Measurements from ENCODE around the gene CROT.

CROT gene

DNA sequence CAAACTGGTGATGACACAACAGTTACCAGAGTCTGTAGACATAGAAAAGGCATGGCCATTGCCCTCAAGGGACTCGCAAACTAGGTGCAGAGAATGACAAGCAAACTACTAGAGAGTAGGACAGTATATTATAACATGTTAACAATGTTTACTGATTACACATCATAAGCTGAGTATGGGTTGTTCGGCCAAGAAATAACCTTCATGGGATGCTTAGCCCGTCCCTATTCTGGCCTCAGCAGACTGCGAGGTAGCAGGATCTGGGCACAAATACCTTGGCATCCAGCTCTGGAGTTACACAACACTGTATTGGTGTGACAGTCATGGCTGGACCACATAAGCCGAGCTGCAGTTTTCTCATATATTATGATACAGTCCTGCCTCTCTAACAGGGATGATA lies 78.6 kb downstream of the CROT start:
- TF ChIP-seq, protein P1, sequence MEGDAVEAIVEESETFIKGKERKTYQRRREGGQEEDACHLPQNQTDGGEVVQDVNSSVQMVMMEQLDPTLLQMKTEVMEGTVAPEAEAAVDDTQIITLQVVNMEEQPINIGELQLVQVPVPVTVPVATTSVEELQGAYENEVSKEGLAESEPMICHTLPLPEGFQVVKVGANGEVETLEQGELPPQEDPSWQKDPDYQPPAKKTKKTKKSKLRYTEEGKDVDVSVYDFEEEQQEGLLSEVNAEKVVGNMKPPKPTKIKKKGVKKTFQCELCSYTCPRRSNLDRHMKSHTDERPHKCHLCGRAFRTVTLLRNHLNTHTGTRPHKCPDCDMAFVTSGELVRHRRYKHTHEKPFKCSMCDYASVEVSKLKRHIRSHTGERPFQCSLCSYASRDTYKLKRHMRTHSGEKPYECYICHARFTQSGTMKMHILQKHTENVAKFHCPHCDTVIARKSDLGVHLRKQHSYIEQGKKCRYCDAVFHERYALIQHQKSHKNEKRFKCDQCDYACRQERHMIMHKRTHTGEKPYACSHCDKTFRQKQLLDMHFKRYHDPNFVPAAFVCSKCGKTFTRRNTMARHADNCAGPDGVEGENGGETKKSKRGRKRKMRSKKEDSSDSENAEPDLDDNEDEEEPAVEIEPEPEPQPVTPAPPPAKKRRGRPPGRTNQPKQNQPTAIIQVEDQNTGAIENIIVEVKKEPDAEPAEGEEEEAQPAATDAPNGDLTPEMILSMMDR (IDR thresholded peaks at IDR 0.05; ENCODE audit: borderline replicate concordance, insufficient read depth, low read depth, low read length) = no peak
- H3K4me3 ChIP-seq (ENCODE audit: low read depth, low read length) = no peak overlapping the region

DNA sequence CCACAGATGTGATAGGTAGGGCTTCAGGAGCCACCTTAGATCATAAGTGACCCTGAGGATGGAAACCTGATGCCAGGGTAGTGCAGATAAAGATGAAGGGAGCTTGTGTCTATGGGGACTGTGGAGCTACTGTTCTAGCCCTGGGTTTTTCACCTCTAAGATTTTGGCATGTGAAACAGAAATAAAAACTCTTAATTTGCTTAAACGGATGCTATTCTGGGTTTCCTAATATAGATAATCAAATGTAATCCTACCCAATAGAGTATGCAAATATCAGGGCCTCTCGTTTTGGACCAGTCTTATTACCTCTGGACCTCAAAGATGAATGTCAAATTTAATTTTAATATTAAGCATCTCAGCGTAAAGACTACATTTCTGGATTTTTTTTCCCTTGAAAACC lies 80.7 kb downstream of the CROT start:
- H3K4me3 ChIP-seq (ENCODE audit: low read depth, low read length) = no peak overlapping the region
- TF ChIP-seq, protein P1 (IDR thresholded peaks at IDR 0.05; ENCODE audit: borderline replicate concordance, insufficient read depth, low read depth, low read length) = no peak

DNA sequence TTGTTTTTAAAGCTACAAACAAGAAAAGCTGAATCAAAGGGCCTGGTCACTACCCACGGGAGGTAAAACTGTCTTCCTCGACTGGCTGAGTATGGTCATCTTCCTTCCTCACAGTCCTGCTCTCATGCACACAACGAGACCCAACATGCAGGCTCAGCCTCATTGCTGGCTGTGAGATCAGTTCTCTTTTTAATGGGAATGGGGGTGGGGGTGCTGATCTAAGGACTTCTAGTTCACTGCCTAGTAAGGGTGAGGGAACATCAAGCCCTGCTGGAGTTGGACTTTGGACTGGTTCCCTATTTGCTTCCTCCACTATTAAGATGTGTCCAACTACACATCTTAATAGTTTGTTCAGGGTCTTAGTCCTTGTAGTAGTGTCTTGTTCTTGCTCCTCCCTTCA lies 81.8 kb downstream of the CROT start:
- H3K4me3 ChIP-seq (ENCODE audit: low read depth, low read length) = no peak overlapping the region
- TF ChIP-seq, protein P1 (IDR thresholded peaks at IDR 0.05; ENCODE audit: borderline replicate concordance, insufficient read depth, low read depth, low read length) = no peak

DNA sequence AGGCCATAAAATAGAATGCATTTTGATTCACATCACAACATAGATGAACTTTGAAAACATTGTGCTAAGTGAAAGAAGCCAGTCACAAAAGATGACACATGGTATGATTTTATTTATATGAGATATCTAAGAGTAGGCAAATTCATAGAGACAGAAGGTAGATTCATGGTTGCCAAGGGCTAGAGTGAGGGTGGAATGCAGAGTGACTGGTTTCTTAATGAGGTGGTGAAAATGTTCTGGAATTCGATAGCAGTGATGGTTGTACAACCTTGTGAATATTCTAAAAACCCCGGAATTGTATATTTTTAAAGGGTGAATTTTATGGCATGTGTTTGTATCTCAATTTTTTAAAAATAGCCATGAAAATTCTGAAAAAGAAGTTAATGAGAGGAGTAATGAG lies 87.1 kb downstream of the CROT start:
- TF ChIP-seq, protein P1 (IDR thresholded peaks at IDR 0.05; ENCODE audit: borderline replicate concordance, insufficient read depth, low read depth, low read length) = no peak
- H3K4me3 ChIP-seq (ENCODE audit: low read depth, low read length) = no peak overlapping the region

DNA sequence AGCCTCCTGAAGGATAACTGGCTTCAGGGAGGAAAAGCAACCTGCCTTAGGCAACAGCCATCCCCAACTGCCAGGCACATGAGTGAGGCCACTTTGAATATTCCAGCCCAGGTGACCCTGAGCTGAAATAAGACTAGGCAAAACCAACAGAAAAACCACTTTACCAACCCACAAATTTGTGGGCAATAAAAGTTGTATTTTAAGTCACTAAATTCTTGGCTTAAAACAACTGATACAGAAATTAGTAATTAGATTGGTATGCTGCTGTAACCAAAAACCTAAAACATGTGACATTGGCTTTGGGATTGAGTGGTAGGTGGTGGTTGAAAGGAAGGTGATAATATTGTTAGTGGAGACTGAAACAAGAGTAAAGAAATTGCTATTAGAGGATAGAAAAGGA lies 90.1 kb downstream of the CROT start:
- TF ChIP-seq, protein P1 (IDR thresholded peaks at IDR 0.05; ENCODE audit: borderline replicate concordance, insufficient read depth, low read depth, low read length) = no peak
- no peak overlapping the region for H3K4me3 ChIP-seq (ENCODE audit: low read depth, low read length)

DNA sequence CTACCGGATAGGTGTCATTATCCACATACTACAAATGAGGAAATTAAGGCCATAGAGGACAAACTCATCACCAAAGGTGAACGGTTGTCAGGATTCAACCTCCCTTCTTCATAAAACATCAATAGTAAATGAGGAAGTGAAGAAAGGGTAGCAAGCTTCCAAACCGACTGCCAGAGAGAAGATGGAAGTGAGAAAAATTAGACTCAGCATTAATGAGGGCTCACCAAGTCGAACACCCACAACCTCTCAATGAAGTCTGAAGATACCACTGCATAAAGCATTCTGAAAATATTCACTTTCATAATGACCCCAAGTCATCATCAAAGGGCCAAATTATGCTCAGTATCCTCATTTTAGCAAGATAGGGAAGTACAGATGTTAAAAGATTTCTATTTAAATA lies 100.4 kb downstream of the CROT start:
- H3K4me3 ChIP-seq (ENCODE audit: low read depth, low read length) = no peak overlapping the region
- TF ChIP-seq, protein P1 (IDR thresholded peaks at IDR 0.05; ENCODE audit: borderline replicate concordance, insufficient read depth, low read depth, low read length) = no peak

DNA sequence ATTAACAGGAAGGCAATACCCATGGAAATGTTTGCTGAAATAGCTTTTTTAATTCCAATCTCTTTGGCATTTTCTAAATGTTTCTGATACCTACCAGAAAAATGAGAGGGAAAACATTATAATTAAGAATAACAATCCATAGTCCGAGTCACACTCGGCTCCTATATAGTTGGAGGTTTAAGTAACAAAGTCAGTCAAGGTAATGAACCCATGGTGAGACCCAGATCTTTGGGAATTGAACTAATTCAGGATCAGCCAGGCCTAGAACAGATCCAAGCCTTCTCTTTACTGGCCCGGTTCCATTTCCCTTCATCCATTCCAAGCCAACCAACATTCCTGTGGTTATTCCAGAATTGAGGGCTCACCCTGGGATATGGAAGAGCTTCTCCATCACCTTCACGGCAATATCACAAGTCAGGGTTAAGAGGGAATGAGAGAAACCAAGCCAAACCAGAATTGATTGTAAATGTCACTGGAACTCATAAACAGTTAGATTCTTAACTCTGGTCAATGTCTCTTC lies 101.7 kb downstream of the CROT start:
- TF ChIP-seq, protein P1 (IDR thresholded peaks at IDR 0.05; ENCODE audit: borderline replicate concordance, insufficient read depth, low read depth, low read length) = no peak

More for the DNA sequence above, 101.7 kb downstream of the CROT start:
- no peak overlapping the region for H3K4me3 ChIP-seq (ENCODE audit: low read depth, low read length)

Measured in GM12875 (cell line).